Smooth muscle cell (in vitro differentiated cells): ENCODE data around the gene CSMD2. TPM values are rescaled to one million over a fixed set of nuclear protein-coding genes. Genes with fewer than 3 reads are reported as not detected.

ENCODE experiments used
- DNase-seq: peaks from one replicate; lab custom pipeline; 2025; ENCODE audit not compliant: unreplicated experiment; lab: John Stamatoyannopoulos, UW
- H2AFZ ChIP-seq: fragments of 200-600 bp; sonication (generic); 2 replicates; pipeline ENCODE4 v1.6.0; 2016; ENCODE audit warnings: antibody characterized with exemption, low read depth, mild to moderate bottlenecking
- H3F3A ChIP-seq: fragments of 200-600 bp; sonication (generic); 2 replicates; pipeline ENCODE4 v1.6.0; 2017; ENCODE audit warnings: antibody characterized with exemption, low read depth
- H3K27ac ChIP-seq: fragments of 200-600 bp; sonication (generic); 2 replicates; pipeline ENCODE4 v1.5.1; 2016; ENCODE audit warnings: low read depth, mild to moderate bottlenecking
- H3K27me3 ChIP-seq: fragments of 200-600 bp; sonication (generic); 2 replicates; pipeline ENCODE4 v1.6.1; 2016; ENCODE audit warnings: low read depth, mild to moderate bottlenecking
- H3K36me3 ChIP-seq: fragments of 200-600 bp; sonication (generic); 2 replicates; pipeline ENCODE4 v1.5.1; 2016; ENCODE audit warnings: low read depth
- H3K4me1 ChIP-seq: fragments of 200-600 bp; sonication (generic); 2 replicates; pipeline ENCODE4 v1.5.1; 2016; ENCODE audit warnings: low read depth
- H3K4me2 ChIP-seq: fragments of 200-600 bp; sonication (generic); 2 replicates; pipeline ENCODE4 v1.6.0; 2016; ENCODE audit warnings: mild to moderate bottlenecking
- H3K4me3 ChIP-seq: fragments of 200-600 bp; sonication (generic); 2 replicates; pipeline ENCODE4 v1.5.1; 2016; ENCODE audit warnings: mild to moderate bottlenecking
- H3K79me2 ChIP-seq: fragments of 200-600 bp; sonication (generic); 2 replicates; pipeline ENCODE4 v1.6.0; 2016; ENCODE audit warnings: low read depth, mild to moderate bottlenecking
- H3K9ac ChIP-seq: fragments of 200-600 bp; sonication (generic); 2 replicates; pipeline ENCODE4 v1.6.0; 2016; ENCODE audit warnings: low read depth
- H3K9me3 ChIP-seq: fragments of 200-600 bp; sonication (generic); replicated peaks from 2 replicates; pipeline ENCODE4 v1.5.1; 2016; ENCODE audit warnings: low read depth
- H4K20me1 ChIP-seq: fragments of 200-600 bp; sonication (generic); 2 replicates; pipeline ENCODE4 v1.6.0; 2016; ENCODE audit warnings: low read depth
- CTCF ChIP-seq: fragments of 200-600 bp; sonication (generic); IDR thresholded peaks from 2 replicates; pipeline ENCODE4 v1.5.1; 2017; ENCODE audit warnings: borderline replicate concordance, mild to moderate bottlenecking, antibody characterized with exemption; ENCODE audit not compliant: insufficient read depth, poor library complexity, severe bottlenecking
- WGBS: methylation state at CpG from one replicate; pipeline ENCODE4 v1.1.7; 2016; ENCODE audit warnings: low lambda C conversion rate; 5-methylcytosine and 5-hydroxymethylcytosine counted together
- polyA plus RNA-seq: library from polyadenylated mRNA; unstranded; fragments of >200 nt; fragmentation: Nextera tagmentation; extraction: Ambion mirVana; gene quantifications from 2 replicates; pipeline ENCODE4 v1.2.1, GENCODE V29; 2016
- total RNA-seq: library from RNA; depleted of rRNA; stranded (reverse); fragments of >200 nt; gene quantifications from 2 replicates; pipeline ENCODE4 v1.2.3, GENCODE V29; 2014

Gene CSMD2
- total RNA-seq (0.45 and 1.8 TPM in 2 replicates), polyA plus RNA-seq (0.37 and 0.65 TPM in 2 replicates)

DNA sequence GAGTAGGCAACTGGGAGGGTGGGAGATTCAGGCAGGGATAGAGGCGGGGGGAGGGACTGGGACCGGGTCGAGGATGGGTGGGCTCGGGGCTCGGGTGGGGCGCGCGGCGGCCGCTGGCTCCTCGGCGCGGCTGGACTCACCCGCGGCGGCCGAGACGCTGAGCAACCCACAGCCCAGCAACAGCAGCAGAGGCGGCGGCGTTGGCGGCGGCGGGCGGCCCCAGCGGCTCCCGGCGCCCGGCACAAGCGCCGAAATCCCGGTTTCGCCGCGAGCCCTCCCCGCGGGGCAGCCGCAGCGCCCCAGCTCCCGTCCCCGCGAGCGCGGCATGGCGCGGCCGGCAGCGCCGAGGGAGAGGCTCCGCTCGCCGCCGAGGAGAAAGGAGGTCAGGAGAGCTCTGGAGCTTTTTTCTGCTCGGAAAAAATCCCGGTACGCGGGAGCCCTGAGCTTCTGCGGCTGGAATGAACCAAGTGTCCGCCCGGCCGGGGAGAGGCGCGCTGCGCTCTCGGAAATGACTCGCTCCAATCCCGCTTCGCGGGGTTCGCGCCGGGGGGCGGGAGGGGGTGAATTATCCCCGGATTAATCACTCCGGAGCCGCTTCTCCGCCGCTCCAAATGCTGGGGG lies at the start of gene CSMD2:
TSS of gene CSMD2 (minus strand) at position 460 of the 621 bp plus-strand sequence. CDS start at position 327, 133 bp downstream.
- H3F3A ChIP-seq, result no peaks in the 10 kb centered on the region
- DNase-seq, result peak; percentile 24
- peaks cover 31% of the 10 kb centered on the region for H3K4me1 ChIP-seq
- H3K9me3 ChIP-seq, result no peaks in the 10 kb centered on the region
- no peak within 1 kb of the TSS for H3K9ac ChIP-seq
- under 1% methylated on average over 36 of the region's 78 CpGs for WGBS
- peaks cover 89% of the 10 kb centered on the region for H3K27me3 ChIP-seq
- H2AFZ ChIP-seq, result peak within 1 kb of the TSS; percentile 28
- H3K79me2 ChIP-seq, result no peaks in the 10 kb centered on the region
- H3K27ac ChIP-seq, result no peak within 1 kb of the TSS
- peak within 1 kb of the TSS; percentile 93 for H3K4me2 ChIP-seq
- no peaks in the 10 kb centered on the region for H4K20me1 ChIP-seq
- H3K36me3 ChIP-seq, result no peaks in the 10 kb centered on the region
- H3K4me3 ChIP-seq, result peak within 1 kb of the TSS; percentile 52
- no peak for TF ChIP-seq CTCF

GRCh38 chr1:34213956-34214355 lies 48.9 kb upstream of the CSMD2 start:
- no peak for DNase-seq
- no peaks in the 10 kb centered on the region for H3F3A ChIP-seq
- H3K9ac ChIP-seq, result no peak overlapping the region
- no peaks in the 10 kb centered on the region for H3K27me3 ChIP-seq
- no peaks in the 10 kb centered on the region for H3K9me3 ChIP-seq
- no peaks in the 10 kb centered on the region for H3K36me3 ChIP-seq
- H3K4me1 ChIP-seq, result no peaks in the 10 kb centered on the region
- no peak overlapping the region for H3K4me2 ChIP-seq
- H3K4me3 ChIP-seq, result no peak overlapping the region
- 74% methylated on average over 3 of the region's 3 CpGs for WGBS
- H4K20me1 ChIP-seq, result no peaks in the 10 kb centered on the region
- TF ChIP-seq CTCF, result no peak
- H2AFZ ChIP-seq, result no peak overlapping the region
- no peaks in the 10 kb centered on the region for H3K79me2 ChIP-seq
- H3K27ac ChIP-seq, result no peak overlapping the region

DNA sequence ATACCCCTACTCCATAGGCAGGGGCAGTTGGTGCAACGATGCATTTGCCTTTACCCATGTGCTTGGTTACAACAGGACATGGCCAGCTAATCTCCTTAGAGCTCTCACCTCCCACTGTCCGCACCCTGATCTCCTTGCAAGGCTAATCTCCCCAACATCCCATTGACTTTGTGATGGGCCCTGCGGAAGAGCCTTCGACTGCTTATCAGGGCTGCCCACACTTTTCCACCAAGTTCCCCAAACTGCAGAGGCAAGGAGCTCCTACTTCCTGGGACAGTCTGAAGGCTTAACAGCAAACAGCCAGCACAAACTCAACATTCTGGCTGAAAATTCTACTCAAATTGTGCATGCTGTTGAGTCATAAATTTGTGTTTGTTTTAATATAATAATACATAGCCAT lies 47.6 kb upstream of the CSMD2 start:
- Histone ChIP-seq H3K4me1 (no peaks in the 10 kb centered on the region), H3K9me3 (no peaks in the 10 kb centered on the region), H3K79me2 (no peaks in the 10 kb centered on the region), H3K9ac (no peak overlapping the region), H3F3A (no peaks in the 10 kb centered on the region), H4K20me1 (no peaks in the 10 kb centered on the region), H3K36me3 (no peaks in the 10 kb centered on the region), H3K4me3 (no peak overlapping the region), H3K27me3 (no peaks in the 10 kb centered on the region), H3K27ac (no peak overlapping the region), H2AFZ (no peak overlapping the region), H3K4me2 (no peak overlapping the region)
- DNase-seq, result no peak
- no peak for TF ChIP-seq CTCF
- WGBS, result 85% methylated on average over 4 of the region's 4 CpGs

GRCh38 chr1:34199927-34200326 lies 34.9 kb upstream of the CSMD2 start:
- H3K4me3 ChIP-seq, result no peak overlapping the region
- peaks cover 7% of the 10 kb centered on the region for H3K27me3 ChIP-seq
- no peak overlapping the region for H3K27ac ChIP-seq
- no peaks in the 10 kb centered on the region for H3K9me3 ChIP-seq
- H3F3A ChIP-seq, result no peaks in the 10 kb centered on the region
- H2AFZ ChIP-seq, result no peak overlapping the region
- no peak overlapping the region for H3K9ac ChIP-seq
- DNase-seq, result no peak
- no peaks in the 10 kb centered on the region for H4K20me1 ChIP-seq
- H3K36me3 ChIP-seq, result no peaks in the 10 kb centered on the region
- TF ChIP-seq CTCF, result no peak
- no peaks in the 10 kb centered on the region for H3K4me1 ChIP-seq
- 71% methylated on average over 1 of the region's 1 CpG for WGBS
- H3K4me2 ChIP-seq, result no peak overlapping the region
- H3K79me2 ChIP-seq, result no peaks in the 10 kb centered on the region
